Ammon's horn (tissue), 1 donor: Measurements from ENCODE around the gene ZMAT5.
"Not testable (repeated sequence)": the region's sequence is repeated elsewhere in the genome, so short reads cannot be mapped to it uniquely, and the experiment has no call there.

Experiments used
- DNase-seq: peaks from one replicate; pipeline ENCODE4 v3.0.0-alpha.2; 2016; ENCODE audit warnings: low spot score

Gene ZMAT5

DNA sequence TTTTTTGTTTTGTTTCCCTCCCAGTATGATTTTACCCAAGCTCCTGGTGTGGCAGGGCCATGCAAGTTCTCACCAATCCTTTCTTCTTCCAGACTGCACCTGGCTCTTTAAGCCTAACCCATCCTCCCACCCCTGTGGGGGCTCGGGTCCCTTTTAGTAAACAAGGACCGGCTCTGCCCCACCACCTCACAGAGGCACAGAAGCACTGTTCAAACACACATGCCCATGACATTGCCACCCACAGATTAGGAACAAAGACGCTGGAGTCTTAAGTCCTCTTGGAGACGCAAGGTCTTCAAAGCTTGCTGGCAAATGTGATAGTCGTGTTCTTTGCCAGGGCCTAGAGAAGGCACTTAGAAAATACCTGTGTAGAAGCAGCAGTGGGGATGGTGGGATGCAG is 19.2 kb upstream of the ZMAT5 start:
- no peak for DNase-seq

GRCh38 chr22:29784451-29785361 is 17.9 kb upstream of the ZMAT5 start:
- DNase-seq: peak; percentile 80

- DNase-seq: peak; percentile 63
These were observed 15.4 kb upstream of the ZMAT5 start for GRCh38 chr22:29782061-29782845.

DNA sequence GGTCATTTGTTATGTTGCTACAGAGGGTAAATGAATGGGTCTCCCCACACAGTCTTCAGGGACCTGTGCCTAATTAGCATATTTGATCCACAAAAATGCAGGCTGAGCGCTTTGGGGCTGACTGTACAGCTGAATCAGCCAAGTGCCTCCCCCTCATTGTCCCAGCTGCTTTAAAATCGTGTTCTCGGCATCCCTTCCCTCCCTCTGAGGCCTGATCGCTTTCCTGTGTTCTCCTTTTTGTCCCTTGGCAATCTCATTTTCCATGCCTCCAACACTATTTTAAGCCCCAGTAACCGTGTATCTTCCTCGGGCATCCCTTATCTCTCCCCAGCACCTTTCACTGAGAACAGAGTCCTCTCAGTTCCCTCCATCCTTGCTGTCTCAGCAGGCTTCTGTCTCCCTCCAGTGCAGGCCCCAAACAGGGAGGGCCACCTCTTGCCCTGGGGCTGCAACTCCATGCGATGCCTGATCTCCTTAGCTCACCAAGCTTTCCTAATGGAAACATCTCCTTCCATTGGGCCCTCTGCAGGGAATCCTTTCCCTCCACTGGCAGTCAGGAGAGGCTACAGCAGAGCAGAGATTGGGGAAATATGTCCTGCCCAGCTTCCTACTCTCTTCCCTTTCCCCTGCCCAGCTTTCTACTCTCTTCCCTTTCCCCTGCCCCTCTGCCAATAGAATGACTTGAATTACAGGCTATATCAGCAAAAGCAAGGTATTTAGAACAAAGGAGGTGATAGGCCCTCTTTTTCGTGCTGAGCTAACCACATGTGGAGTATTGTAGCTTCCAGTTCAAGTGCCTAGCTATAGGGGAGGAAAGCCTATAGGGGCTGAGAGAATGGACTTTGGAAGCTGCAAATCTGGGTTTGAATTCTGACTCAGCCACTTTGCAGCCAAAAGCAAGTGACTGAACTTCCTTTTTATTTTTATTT is 14.2 kb upstream of the ZMAT5 start:
- DNase-seq: peak; percentile 76

DNA sequence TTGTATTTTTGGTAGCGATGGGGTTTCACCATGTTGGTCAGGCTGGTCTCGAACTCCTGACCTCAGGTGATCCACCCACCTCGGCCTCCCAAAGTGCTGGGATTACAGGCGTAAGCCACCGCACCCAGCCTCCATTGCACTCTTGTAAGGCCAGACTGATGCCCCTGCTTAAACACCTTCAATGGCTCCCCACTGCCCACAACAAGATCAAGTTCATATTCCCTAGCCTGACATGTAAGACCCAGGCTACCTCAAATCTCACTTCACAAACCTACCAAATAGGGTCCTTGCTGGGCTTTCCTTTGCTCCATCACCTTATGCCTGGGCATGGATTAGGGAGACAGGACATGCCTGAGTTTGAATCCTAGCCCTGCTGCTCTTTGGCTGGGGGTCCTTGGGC is 13.4 kb upstream of the ZMAT5 start:
- DNase-seq: no peak

- DNase-seq: no peak
These were observed 6.4 kb upstream of the ZMAT5 start for GRCh38 chr22:29773233-29773632.

DNA sequence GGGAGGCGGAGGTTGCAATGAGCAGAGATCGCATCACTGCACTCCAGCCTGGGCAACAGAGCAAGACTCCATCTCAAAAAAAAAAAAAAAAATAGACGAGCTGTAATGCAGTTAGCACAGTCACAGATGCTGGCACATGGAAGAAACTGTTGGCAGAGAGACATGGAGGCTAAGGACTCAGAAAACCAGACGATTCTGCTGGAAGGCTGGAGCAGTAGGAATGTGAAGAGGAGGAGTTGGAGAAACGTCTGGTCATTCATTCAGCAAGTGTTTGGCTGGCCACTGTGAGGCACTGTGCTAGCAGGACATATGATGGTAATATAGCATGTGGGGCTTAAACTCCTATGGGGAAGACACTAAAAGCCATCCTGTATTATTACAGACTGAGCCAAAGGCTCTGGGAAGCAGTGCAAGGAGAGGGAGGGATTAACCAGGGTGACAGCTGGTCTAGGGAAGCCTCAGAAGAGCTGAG is 5.4 kb upstream of the ZMAT5 start:
- no peak for DNase-seq

- no peak for DNase-seq
These were observed 3.0 kb upstream of the ZMAT5 start for GRCh38 chr22:29769723-29770321.

- DNase-seq: no peak
These were observed 1.4 kb upstream of the ZMAT5 start for GRCh38 chr22:29768052-29768693.

- peak; percentile 96 for DNase-seq
These were observed 604 bp upstream of the ZMAT5 start, which contains the start of gene UQCR10 for GRCh38 chr22:29767171-29768051. Gene UQCR10, plus strand, starts transcription at chr22:29767369. Its CDS starts 30 bp downstream, at chr22:29767399.

GRCh38 chr22:29765905-29766631 is 739 bp downstream of the ZMAT5 start:
- DNase-seq: no peak

- DNase-seq: no peak
These were observed 4.5 kb downstream of the ZMAT5 start for GRCh38 chr22:29762263-29762662.

DNA sequence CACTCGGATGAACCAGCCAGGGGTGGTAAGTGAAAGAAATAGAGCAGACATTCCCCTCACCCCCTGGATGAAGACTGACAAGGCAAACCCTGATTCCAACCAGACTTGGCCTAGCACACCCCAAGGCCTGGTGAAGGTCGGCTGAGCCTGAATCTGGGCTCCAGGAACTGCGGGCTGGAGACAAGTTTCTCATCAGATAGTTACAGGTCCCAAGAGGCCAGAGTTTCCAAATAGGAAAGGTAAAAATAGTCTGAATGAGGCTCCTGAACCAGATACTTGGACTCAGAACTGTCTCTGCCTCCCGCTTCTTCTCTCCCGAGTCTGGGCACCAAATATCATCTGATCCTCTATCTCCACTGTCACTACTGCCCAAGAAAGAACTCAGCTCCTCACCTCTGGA is 7.8 kb downstream of the ZMAT5 start:
- DNase-seq: no peak

DNA sequence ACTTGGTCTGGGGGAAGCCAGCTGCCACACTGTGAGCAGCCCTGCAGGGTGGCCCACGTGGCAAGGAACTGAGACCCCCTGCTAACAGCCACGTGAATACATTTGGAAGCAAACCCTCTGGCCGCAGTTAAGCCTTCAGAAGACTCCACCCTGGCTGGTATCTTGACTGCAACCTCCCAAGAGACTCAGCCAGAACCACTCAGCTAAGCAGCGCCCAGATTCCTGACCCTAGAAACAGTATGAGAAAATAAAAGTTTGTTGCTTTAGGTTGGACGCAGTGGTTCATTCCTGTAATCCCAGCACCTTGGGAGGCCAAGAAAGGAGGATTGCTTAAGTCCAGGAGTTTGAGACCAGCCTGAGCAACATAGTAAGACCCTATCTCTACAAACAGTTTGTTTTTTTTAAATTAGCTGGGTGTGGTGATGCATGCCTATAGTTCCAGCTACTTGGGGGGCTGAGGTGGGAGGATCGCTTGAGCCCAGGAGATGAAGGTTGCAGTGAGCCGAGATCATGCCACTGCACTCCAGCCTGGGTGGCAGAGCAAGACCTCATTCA is 8.7 kb downstream of the ZMAT5 start:
- DNase-seq: no peak

- DNase-seq: no peak
These were observed 9.7 kb downstream of the ZMAT5 start for GRCh38 chr22:29757096-29757495.

GRCh38 chr22:29756341-29756740 is 10.5 kb downstream of the ZMAT5 start:
- DNase-seq: no peak

DNA sequence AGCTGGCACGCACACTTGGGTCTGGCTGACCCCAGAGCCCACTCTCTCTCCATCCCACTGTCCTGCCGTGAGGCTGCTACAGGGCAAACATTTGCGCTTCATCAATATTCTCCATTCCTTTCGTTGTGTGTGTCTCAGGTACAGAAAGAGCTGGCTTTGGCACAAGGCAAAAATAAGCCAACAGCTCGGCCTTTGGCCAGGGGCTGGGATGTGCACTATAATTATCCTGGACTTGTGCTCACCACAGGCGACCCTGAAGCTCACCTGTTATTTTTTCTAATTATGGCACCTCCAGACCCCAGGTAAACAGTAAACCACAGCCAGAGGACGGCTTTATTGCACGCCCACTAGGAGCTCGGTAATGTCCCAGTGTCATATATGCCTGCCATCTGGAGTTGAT is 10.9 kb downstream of the ZMAT5 start:
- DNase-seq: no peak

GRCh38 chr22:29754658-29755395 is 12.0 kb downstream of the ZMAT5 start:
- not testable (repeated sequence) for DNase-seq
